ENCODE measurements around the gene SHCBP1. TPM values are rescaled to one million over a fixed set of nuclear protein-coding genes. Genes with fewer than 3 reads are reported as not detected.

SHCBP1 gene, protein sequence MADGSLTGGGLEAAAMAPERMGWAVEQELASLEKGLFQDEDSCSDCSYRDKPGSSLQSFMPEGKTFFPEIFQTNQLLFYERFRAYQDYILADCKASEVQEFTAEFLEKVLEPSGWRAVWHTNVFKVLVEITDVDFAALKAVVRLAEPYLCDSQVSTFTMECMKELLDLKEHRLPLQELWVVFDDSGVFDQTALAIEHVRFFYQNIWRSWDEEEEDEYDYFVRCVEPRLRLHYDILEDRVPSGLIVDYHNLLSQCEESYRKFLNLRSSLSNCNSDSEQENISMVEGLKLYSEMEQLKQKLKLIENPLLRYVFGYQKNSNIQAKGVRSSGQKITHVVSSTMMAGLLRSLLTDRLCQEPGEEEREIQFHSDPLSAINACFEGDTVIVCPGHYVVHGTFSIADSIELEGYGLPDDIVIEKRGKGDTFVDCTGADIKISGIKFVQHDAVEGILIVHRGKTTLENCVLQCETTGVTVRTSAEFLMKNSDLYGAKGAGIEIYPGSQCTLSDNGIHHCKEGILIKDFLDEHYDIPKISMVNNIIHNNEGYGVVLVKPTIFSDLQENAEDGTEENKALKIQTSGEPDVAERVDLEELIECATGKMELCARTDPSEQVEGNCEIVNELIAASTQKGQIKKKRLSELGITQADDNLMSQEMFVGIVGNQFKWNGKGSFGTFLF
- 1 to 10 TPM in 3 of 4 donors, under 1 TPM in 1; 0.96 to 2.0 (median 1.2) TPM for total RNA-seq
- polyA plus RNA-seq, result 0.27 TPM
- long read RNA-seq, donor 1, partial matches to known transcripts, result 0 of 3 reads
- long read RNA-seq, donor 1, other reads (novel, unspliced or antisense), result 2 of 3 reads
- long read RNA-seq, donor 2, result 0 reads
- long read RNA-seq, donor 3, result 0 reads
- long read RNA-seq, donor 4, result 0 reads

GRCh38 chr16:46621006-46621933, at the start of gene SHCBP1:
SHCBP1 (minus strand) TSS chr16:46621379; CDS start chr16:46621359, 20 bp downstream.
- no peaks in the 10 kb centered on the region for H3K4me1 ChIP-seq (ENCODE audit: control insufficient read depth, insufficient read depth, low read length)
- H3K27ac ChIP-seq (ENCODE audit: low read length), result no peak within 1 kb of the TSS
- ATAC-seq, result peak; percentile 93 to 94

GRCh38 chr16:46662123-46662522, 40.9 kb upstream of the SHCBP1 start:
- no peaks in the 10 kb centered on the region for H3K27me3 ChIP-seq (ENCODE audit: control insufficient read depth, insufficient read depth)
- no peaks in the 10 kb centered on the region for H3K4me1 ChIP-seq (ENCODE audit: control insufficient read depth, insufficient read depth, low read length)
- H3K27ac ChIP-seq (ENCODE audit: low read length), result no peak overlapping the region
- WGBS, result 67% methylated on average over 4 of the region's 4 CpGs
- no peak for DNase-seq
- no peak for ATAC-seq
- intact Hi-C loops (cut with DNase I), result no loop called here
- no peaks in the 10 kb centered on the region for H3K9me3 ChIP-seq (ENCODE audit: control insufficient read depth, low read length)
- H3K4me3 ChIP-seq (ENCODE audit: low read length), result no peak overlapping the region

More at GRCh38 chr16:46621006-46621933, at the start of gene SHCBP1:
- no peaks in the 10 kb centered on the region for H3K27me3 ChIP-seq (ENCODE audit: control insufficient read depth, insufficient read depth)
- peak within 1 kb of the TSS; percentile 45 for H3K4me3 ChIP-seq (ENCODE audit: low read length)
- peak; percentile 86 to 93 (median 93) for DNase-seq
- no peaks in the 10 kb centered on the region for H3K9me3 ChIP-seq (ENCODE audit: control insufficient read depth, low read length)
- WGBS, result 1% methylated on average over 52 of the region's 52 CpGs
- intact Hi-C loops (cut with DNase I), result no loop called here

GRCh38 chr16:46658925-46659324, 37.7 kb upstream of the SHCBP1 start:
- intact Hi-C loops (cut with DNase I), result no loop called here
- Histone ChIP-seq H3K4me3 (ENCODE audit: low read length) (no peak overlapping the region), H3K27ac (ENCODE audit: low read length) (no peak overlapping the region), H3K27me3 (ENCODE audit: control insufficient read depth, insufficient read depth) (no peaks in the 10 kb centered on the region), H3K9me3 (ENCODE audit: control insufficient read depth, low read length) (no peaks in the 10 kb centered on the region), H3K4me1 (ENCODE audit: control insufficient read depth, insufficient read depth, low read length) (no peaks in the 10 kb centered on the region)
- DNase-seq (peak; percentile 22 to 60 (median 58)), ATAC-seq (peak; percentile 76 to 77)
- 56% methylated on average over 1 of the region's 1 CpG for WGBS

- ATAC-seq (no peak), DNase-seq (no peak)
- WGBS, result 90% methylated on average over 3 of the region's 3 CpGs
- H3K4me3 ChIP-seq (ENCODE audit: low read length), result no peak overlapping the region
- no peak overlapping the region for H3K27ac ChIP-seq (ENCODE audit: low read length)
- no peaks in the 10 kb centered on the region for H3K9me3 ChIP-seq (ENCODE audit: control insufficient read depth, low read length)
- H3K27me3 ChIP-seq (ENCODE audit: control insufficient read depth, insufficient read depth), result no peaks in the 10 kb centered on the region
- intact Hi-C loops (cut with DNase I), result no loop called here
- H3K4me1 ChIP-seq (ENCODE audit: control insufficient read depth, insufficient read depth, low read length), result no peaks in the 10 kb centered on the region
These were observed 30.1 kb upstream of the SHCBP1 start for GRCh38 chr16:46651305-46651704.

DNA sequence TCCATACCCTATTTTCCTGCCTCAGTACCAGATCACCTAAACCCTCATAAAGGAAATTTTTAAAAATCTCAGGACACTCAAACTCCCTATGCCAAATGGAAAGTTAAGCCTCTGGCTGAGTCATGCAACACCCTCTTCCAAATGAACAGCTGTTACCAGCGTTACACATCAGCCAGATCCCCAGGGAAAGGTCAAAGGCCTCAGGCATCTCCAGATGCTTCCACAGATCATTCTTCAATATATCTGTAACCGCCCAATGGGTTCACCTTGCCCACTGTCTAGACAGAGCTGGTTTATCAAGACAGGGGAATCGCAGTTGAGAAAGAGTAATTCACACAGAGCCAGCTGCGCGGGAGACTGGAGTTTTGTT, 29.1 kb upstream of the SHCBP1 start:
- Histone ChIP-seq H3K27me3 (ENCODE audit: control insufficient read depth, insufficient read depth) (no peaks in the 10 kb centered on the region), H3K27ac (ENCODE audit: low read length) (no peak overlapping the region), H3K9me3 (ENCODE audit: control insufficient read depth, low read length) (no peaks in the 10 kb centered on the region), H3K4me3 (ENCODE audit: low read length) (no peak overlapping the region), H3K4me1 (ENCODE audit: control insufficient read depth, insufficient read depth, low read length) (no peaks in the 10 kb centered on the region)
- ATAC-seq (peak; percentile 59 to 74), DNase-seq (no peak)
- intact Hi-C loops (cut with DNase I), result no loop called here
- WGBS, result 79% methylated on average over 5 of the region's 5 CpGs

GRCh38 chr16:46649588-46650253, 28.5 kb upstream of the SHCBP1 start:
- no peak overlapping the region for H3K27ac ChIP-seq (ENCODE audit: low read length)
- 73% methylated on average over 27 of the region's 27 CpGs for WGBS
- H3K27me3 ChIP-seq (ENCODE audit: control insufficient read depth, insufficient read depth), result no peaks in the 10 kb centered on the region
- H3K4me3 ChIP-seq (ENCODE audit: low read length), result no peak overlapping the region
- no peaks in the 10 kb centered on the region for H3K9me3 ChIP-seq (ENCODE audit: control insufficient read depth, low read length)
- ATAC-seq (peak; percentile 91 to 92), DNase-seq (peak; percentile 74 to 84 (median 76))
- intact Hi-C loops (cut with DNase I), result no loop called here
- H3K4me1 ChIP-seq (ENCODE audit: control insufficient read depth, insufficient read depth, low read length), result no peaks in the 10 kb centered on the region

- H3K9me3 ChIP-seq (ENCODE audit: control insufficient read depth, low read length), result no peaks in the 10 kb centered on the region
- no peaks in the 10 kb centered on the region for H3K27me3 ChIP-seq (ENCODE audit: control insufficient read depth, insufficient read depth)
- intact Hi-C loops (cut with DNase I), result no loop called here
- DNase-seq (no peak), ATAC-seq (no peak)
- H3K4me1 ChIP-seq (ENCODE audit: control insufficient read depth, insufficient read depth, low read length), result no peaks in the 10 kb centered on the region
- no peak overlapping the region for H3K4me3 ChIP-seq (ENCODE audit: low read length)
- WGBS, result 85% methylated on average over 8 of the region's 8 CpGs
- H3K27ac ChIP-seq (ENCODE audit: low read length), result no peak overlapping the region
These were observed 27.5 kb upstream of the SHCBP1 start for GRCh38 chr16:46648656-46649055.

- DNase-seq (peak in 1 of 3 donors; percentile 31), ATAC-seq (peak; percentile 62 to 71)
- peaks cover 2% of the 10 kb centered on the region for H3K4me1 ChIP-seq (ENCODE audit: control insufficient read depth, insufficient read depth, low read length)
- no peak overlapping the region for H3K27ac ChIP-seq (ENCODE audit: low read length)
- H3K27me3 ChIP-seq (ENCODE audit: control insufficient read depth, insufficient read depth), result no peaks in the 10 kb centered on the region
- no peaks in the 10 kb centered on the region for H3K9me3 ChIP-seq (ENCODE audit: control insufficient read depth, low read length)
- WGBS, result 72% methylated on average over 9 of the region's 9 CpGs
- no peak overlapping the region for H3K4me3 ChIP-seq (ENCODE audit: low read length)
- intact Hi-C loops (cut with DNase I), result no loop called here
These were observed 18.1 kb upstream of the SHCBP1 start for GRCh38 chr16:46638947-46639925.

GRCh38 chr16:46632778-46633733, 11.9 kb upstream of the SHCBP1 start:
- no peak for ATAC-seq
- WGBS, result 85% methylated on average over 32 of the region's 32 CpGs

More at GRCh38 chr16:46632778-46633733, 11.9 kb upstream of the SHCBP1 start:
- Histone ChIP-seq H3K27ac (ENCODE audit: low read length) (no peak overlapping the region), H3K9me3 (ENCODE audit: control insufficient read depth, low read length) (no peaks in the 10 kb centered on the region), H3K4me1 (ENCODE audit: control insufficient read depth, insufficient read depth, low read length) (no peaks in the 10 kb centered on the region), H3K27me3 (ENCODE audit: control insufficient read depth, insufficient read depth) (no peaks in the 10 kb centered on the region), H3K4me3 (ENCODE audit: low read length) (no peak overlapping the region)
- intact Hi-C loops (cut with DNase I), result no loop called here
- DNase-seq, result no peak

Data from right cardiac atrium (tissue), 5 donors.